ENCODE measurements around the gene PHF21A.

- TF ChIP-seq CTCF (IDR thresholded peaks at IDR 0.05; ENCODE audit: low read depth, low read length) (no peak), MAX (IDR thresholded peaks at IDR 0.05; ENCODE audit: low read depth, low read length) (no peak)
Observed at GRCh38 chr11:46018651-46019050, 102.6 kb downstream of the PHF21A start.

All from NB4 (cell line).